T-helper 2 cell treated with Interferon-gamma antibody and Interleukin-4, amounts not matched to agents 5 μg/mL and 100 μg/mL, for 36 hours (primary cell): ENCODE results near the gene FCN3.
"Not testable (repeated sequence)": the region's sequence is repeated elsewhere in the genome, so short reads cannot be mapped to it uniquely, and the experiment has no call there.

ENCODE experiments used
- DNase-seq: peaks from one replicate; pipeline ENCODE4 v3.0.0; 2021; ENCODE audit warnings: low spot score
- H3K27ac Mint-ChIP-seq: one replicate; pipeline ENCODE4 v1.8.0; 2021; ENCODE audit warnings: mild to moderate bottlenecking, mixed read lengths
- H3K27me3 Mint-ChIP-seq: one replicate; pipeline ENCODE4 v1.8.0; 2021; ENCODE audit warnings: low read depth, mixed read lengths
- H3K36me3 Mint-ChIP-seq: one replicate; pipeline ENCODE4 v1.8.0; 2021; ENCODE audit warnings: low read depth, mixed read lengths
- H3K4me1 Mint-ChIP-seq: one replicate; pipeline ENCODE4 v1.8.0; 2021; ENCODE audit warnings: low read depth, mixed read lengths
- H3K4me3 Mint-ChIP-seq: one replicate; pipeline ENCODE4 v1.8.0; 2022; ENCODE audit warnings: mild to moderate bottlenecking, moderate library complexity, mixed read lengths
- H3K9me3 Mint-ChIP-seq: one replicate; pipeline ENCODE4 v1.8.0; 2021; ENCODE audit warnings: mixed read lengths

Gene FCN3

GRCh38 chr1:27374362-27375086, at the start of gene FCN3:
Gene FCN3 (minus strand): TSS chr1:27374824. CDS start chr1:27374818, 6 bp downstream.
- no peak for DNase-seq
- no peaks in the 10 kb centered on the region for H3K36me3 Mint-ChIP-seq
- no peak within 1 kb of the TSS for H3K4me3 Mint-ChIP-seq
- no peaks in the 10 kb centered on the region for H3K9me3 Mint-ChIP-seq
- H3K27ac Mint-ChIP-seq, result no peak within 1 kb of the TSS
- H3K27me3 Mint-ChIP-seq, result no peaks in the 10 kb centered on the region
- H3K4me1 Mint-ChIP-seq, result peaks cover 4% of the 10 kb centered on the region

- H3K4me3 Mint-ChIP-seq, result no peak overlapping the region
- H3K27me3 Mint-ChIP-seq, result no peaks in the 10 kb centered on the region
- H3K9me3 Mint-ChIP-seq, result no peaks in the 10 kb centered on the region
- no peak for DNase-seq
- H3K27ac Mint-ChIP-seq, result no peak overlapping the region
- H3K4me1 Mint-ChIP-seq, result peaks cover 54% of the 10 kb centered on the region
- H3K36me3 Mint-ChIP-seq, result peaks cover 30% of the 10 kb centered on the region
Observed at GRCh38 chr1:27423709-27424108, 49.1 kb upstream of the FCN3 start.

DNA sequence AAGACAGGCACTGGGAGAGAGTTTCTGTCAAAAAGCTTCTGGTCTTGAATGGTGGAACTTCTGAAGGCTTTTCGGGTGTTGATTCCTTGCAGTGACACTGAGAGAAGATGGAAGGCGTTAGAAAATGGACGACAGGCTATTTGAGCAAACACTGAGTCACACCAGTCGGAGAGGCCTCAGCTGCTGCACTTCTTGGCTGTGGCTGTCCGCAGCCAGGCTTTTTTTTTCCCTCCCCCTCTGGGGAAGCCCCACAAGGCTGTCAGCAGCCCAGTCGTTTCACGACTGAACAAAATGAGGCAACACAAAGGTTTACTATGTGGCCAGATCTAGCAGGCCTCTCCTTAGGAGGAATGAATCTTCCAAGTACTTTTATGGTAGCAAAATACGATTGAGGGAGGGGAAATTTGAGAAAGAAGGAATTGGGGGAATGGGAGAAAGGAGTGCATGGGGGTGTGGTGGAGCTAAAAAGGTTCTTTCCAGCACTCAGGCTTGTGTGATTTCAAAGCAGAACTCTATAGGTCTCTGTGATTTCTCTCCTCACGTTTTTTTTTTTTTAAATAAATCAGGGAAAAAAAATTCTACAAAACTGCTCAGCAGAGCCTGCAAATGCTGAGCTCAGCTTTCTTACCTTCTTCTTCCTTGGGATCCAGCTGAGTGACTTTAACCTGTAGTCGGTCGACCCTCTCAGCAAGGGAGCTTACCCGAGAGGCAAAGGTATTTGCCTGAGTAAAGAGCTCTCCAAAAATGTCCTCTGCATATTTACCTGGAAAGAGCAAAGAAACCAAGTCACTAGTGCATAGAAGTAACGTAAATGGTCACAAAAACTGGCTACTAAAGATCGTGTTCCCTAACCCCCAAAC, 43.9 kb upstream of the FCN3 start:
- DNase-seq, result peak; percentile 83
- no peaks in the 10 kb centered on the region for H3K9me3 Mint-ChIP-seq
- H3K27ac Mint-ChIP-seq, result peak overlapping the region; percentile 76
- H3K4me3 Mint-ChIP-seq, result peak overlapping the region; percentile 45
- H3K36me3 Mint-ChIP-seq, result peaks cover 48% of the 10 kb centered on the region
- H3K4me1 Mint-ChIP-seq, result peaks cover 47% of the 10 kb centered on the region
- H3K27me3 Mint-ChIP-seq, result no peaks in the 10 kb centered on the region

GRCh38 chr1:27417713-27418112, 43.1 kb upstream of the FCN3 start:
- peaks cover 56% of the 10 kb centered on the region for H3K36me3 Mint-ChIP-seq
- peak overlapping the region; percentile 76 for H3K27ac Mint-ChIP-seq
- H3K4me1 Mint-ChIP-seq, result peaks cover 44% of the 10 kb centered on the region
- H3K4me3 Mint-ChIP-seq, result no peak overlapping the region
- no peaks in the 10 kb centered on the region for H3K9me3 Mint-ChIP-seq
- H3K27me3 Mint-ChIP-seq, result no peaks in the 10 kb centered on the region
- no peak for DNase-seq

GRCh38 chr1:27416387-27417111, 41.9 kb upstream of the FCN3 start:
- H3K36me3 Mint-ChIP-seq, result peaks cover 59% of the 10 kb centered on the region
- no peaks in the 10 kb centered on the region for H3K9me3 Mint-ChIP-seq
- H3K27me3 Mint-ChIP-seq, result no peaks in the 10 kb centered on the region
- peaks cover 37% of the 10 kb centered on the region for H3K4me1 Mint-ChIP-seq
- H3K4me3 Mint-ChIP-seq, result no peak overlapping the region
- peak; percentile 52 for DNase-seq
- peak overlapping the region; percentile 24 for H3K27ac Mint-ChIP-seq

DNA sequence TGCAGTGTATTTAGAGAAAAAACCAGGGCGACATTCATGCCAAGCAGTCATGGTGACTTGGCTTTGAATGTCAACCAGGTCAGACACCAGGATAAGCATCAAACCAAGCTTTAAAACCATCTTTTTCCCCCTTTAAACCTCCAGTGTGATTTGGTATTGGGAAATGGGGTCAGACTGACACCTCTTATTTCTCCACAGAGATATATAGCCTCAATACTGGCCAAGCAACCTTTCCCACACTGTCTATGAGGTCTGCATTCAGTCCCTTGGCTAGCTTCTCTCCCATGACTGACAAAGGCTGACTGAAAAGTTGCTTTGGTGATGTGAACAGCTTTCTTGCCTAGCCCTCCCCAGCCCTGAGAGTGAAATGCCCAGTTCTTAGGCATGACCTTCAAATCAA, 39.5 kb upstream of the FCN3 start:
- Mint-ChIP-seq H3K27ac (no peak overlapping the region), H3K27me3 (no peaks in the 10 kb centered on the region), H3K4me1 (peaks cover 28% of the 10 kb centered on the region), H3K9me3 (no peaks in the 10 kb centered on the region), H3K4me3 (no peak overlapping the region), H3K36me3 (peaks cover 69% of the 10 kb centered on the region)
- DNase-seq, result no peak

GRCh38 chr1:27413004-27413403, 38.4 kb upstream of the FCN3 start:
- no peaks in the 10 kb centered on the region for H3K9me3 Mint-ChIP-seq
- H3K4me1 Mint-ChIP-seq, result peaks cover 18% of the 10 kb centered on the region
- no peak for DNase-seq
- H3K27ac Mint-ChIP-seq, result no peak overlapping the region
- no peaks in the 10 kb centered on the region for H3K27me3 Mint-ChIP-seq
- no peak overlapping the region for H3K4me3 Mint-ChIP-seq
- H3K36me3 Mint-ChIP-seq, result peaks cover 66% of the 10 kb centered on the region

- no peak overlapping the region for H3K4me3 Mint-ChIP-seq
- H3K4me1 Mint-ChIP-seq, result peaks cover 15% of the 10 kb centered on the region
- no peaks in the 10 kb centered on the region for H3K27me3 Mint-ChIP-seq
- H3K27ac Mint-ChIP-seq, result no peak overlapping the region
- DNase-seq, result no peak
- no peaks in the 10 kb centered on the region for H3K9me3 Mint-ChIP-seq
- H3K36me3 Mint-ChIP-seq, result peaks cover 65% of the 10 kb centered on the region
Observed at GRCh38 chr1:27412502-27412901, 37.9 kb upstream of the FCN3 start.

DNA sequence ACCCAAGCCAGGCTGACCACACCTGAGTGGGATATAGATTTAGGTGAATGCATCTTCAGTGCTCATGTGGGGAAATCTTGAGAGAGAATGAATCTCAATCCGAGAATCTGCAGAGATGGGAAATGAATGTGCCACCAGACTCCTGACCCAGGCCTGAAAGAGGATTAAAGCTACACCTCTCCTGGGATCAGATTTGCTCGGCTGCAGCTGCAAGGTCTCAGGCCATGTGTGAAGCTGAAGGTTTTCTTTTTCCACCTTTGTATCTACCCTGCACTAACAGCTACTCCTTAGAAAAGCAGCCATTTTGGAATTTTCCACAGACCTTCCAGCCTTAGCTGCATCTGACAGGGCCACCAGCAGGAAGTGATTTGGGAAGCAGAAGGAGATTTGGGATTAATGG, 36.1 kb upstream of the FCN3 start:
- no peak for DNase-seq
- no peak overlapping the region for H3K4me3 Mint-ChIP-seq
- no peak overlapping the region for H3K27ac Mint-ChIP-seq
- H3K36me3 Mint-ChIP-seq, result peaks cover 58% of the 10 kb centered on the region
- peaks cover 4% of the 10 kb centered on the region for H3K4me1 Mint-ChIP-seq
- no peaks in the 10 kb centered on the region for H3K9me3 Mint-ChIP-seq
- H3K27me3 Mint-ChIP-seq, result no peaks in the 10 kb centered on the region

DNA sequence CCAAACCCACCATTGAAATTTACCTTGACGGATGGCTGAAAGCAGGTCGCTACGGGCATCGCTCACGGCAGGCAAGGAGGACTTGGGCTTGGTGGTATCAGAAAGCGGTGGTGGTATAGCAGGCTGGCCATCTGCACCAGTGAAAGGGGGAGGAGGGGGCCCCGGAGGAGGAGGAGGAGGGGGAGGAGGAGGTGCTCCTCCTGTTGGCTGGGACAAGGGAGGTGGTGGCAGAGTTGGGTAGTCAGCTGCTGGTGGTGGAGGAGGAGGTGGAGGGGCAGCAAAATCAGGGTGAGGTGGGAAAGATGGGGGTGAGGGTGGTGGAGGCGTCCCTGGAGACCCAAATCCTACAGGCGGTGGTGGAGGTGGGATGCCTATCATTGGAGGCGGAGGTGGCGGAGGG, 35.0 kb upstream of the FCN3 start:
- H3K27ac Mint-ChIP-seq, result no peak overlapping the region
- H3K27me3 Mint-ChIP-seq, result no peaks in the 10 kb centered on the region
- no peaks in the 10 kb centered on the region for H3K4me1 Mint-ChIP-seq
- no peak overlapping the region for H3K4me3 Mint-ChIP-seq
- H3K36me3 Mint-ChIP-seq, result peaks cover 51% of the 10 kb centered on the region
- DNase-seq, result no peak
- no peaks in the 10 kb centered on the region for H3K9me3 Mint-ChIP-seq

GRCh38 chr1:27408151-27408550, 33.5 kb upstream of the FCN3 start:
- DNase-seq, result no peak
- no peaks in the 10 kb centered on the region for H3K27me3 Mint-ChIP-seq
- no peak overlapping the region for H3K4me3 Mint-ChIP-seq
- H3K27ac Mint-ChIP-seq, result no peak overlapping the region
- H3K4me1 Mint-ChIP-seq, result peaks cover 11% of the 10 kb centered on the region
- peaks cover 41% of the 10 kb centered on the region for H3K36me3 Mint-ChIP-seq
- H3K9me3 Mint-ChIP-seq, result no peaks in the 10 kb centered on the region

DNA sequence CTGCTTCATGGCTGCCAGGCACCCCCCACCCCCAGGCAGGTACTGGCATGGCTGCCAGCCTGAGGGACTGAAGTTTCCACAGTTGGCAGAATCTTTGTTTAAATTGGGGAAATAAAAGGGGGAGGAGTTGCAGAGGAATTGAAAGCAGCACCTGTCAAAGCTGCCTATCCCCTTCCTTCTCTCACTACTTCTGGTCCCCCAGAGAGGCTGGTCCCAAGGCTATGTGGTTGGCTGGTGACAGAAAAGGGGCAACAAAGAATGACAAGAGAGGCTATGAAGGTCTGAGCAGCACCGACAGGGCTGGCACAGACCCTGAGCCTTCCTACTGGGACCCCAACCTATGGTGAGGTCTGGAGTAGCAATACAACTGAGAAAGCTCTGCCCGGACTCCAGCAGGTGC, 32.2 kb upstream of the FCN3 start:
- H3K36me3 Mint-ChIP-seq, result peaks cover 32% of the 10 kb centered on the region
- not testable (repeated sequence) for H3K4me3 Mint-ChIP-seq, H3K27me3 Mint-ChIP-seq, H3K9me3 Mint-ChIP-seq, H3K27ac Mint-ChIP-seq, DNase-seq
- peaks cover 15% of the 10 kb centered on the region for H3K4me1 Mint-ChIP-seq

DNA sequence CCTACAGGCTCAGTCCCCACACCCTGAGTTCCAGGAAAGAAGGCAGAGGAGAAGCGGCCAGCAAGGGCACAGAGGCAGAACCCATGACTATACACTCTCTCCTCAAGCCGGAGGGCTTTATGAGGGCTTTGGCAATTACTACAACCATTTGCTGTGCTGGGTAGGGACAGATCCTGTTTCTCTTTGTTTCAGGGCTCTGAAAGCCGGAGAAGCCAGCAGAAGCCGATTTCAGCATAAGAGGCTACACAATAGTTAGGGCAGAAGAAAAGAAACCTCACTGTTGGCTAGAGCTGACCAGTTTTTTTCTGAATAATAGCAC, 31.7 kb upstream of the FCN3 start:
- peaks cover 31% of the 10 kb centered on the region for H3K36me3 Mint-ChIP-seq
- no peaks in the 10 kb centered on the region for H3K27me3 Mint-ChIP-seq
- peaks cover 17% of the 10 kb centered on the region for H3K4me1 Mint-ChIP-seq
- H3K27ac Mint-ChIP-seq, result no peak overlapping the region
- no peak for DNase-seq
- H3K9me3 Mint-ChIP-seq, result no peaks in the 10 kb centered on the region
- H3K4me3 Mint-ChIP-seq, result no peak overlapping the region
